MCF 10A (cell line): ENCODE results near the gene NECTIN3. TPM values are rescaled to one million over a fixed set of nuclear protein-coding genes. Genes with fewer than 3 reads are reported as not detected.

Source experiments
- BruUV-seq: library from RNA; stranded (reverse); fragments of 400-500 nt; replicated peaks from 2 replicates; lab custom pipeline; 2021; lab: Mats Ljungman, UMichigan
- CTCF ChIA-PET: fragments of 300-600 bp; sonication (Branson Sonifier 250); formaldehyde crosslinking; extraction: SDS; loops from one replicate; lab custom pipeline; 2021; ENCODE audit warnings: antibody characterized with exemption, inconsistent platforms; lab: Yijun Ruan, JAX
- POLR2A ChIA-PET: fragments of 300-600, 350-650 bp; sonication (Branson Sonifier 250); formaldehyde crosslinking; extraction: SDS; loops from one replicate; lab custom pipeline; 2020; ENCODE audit warnings: antibody characterized with exemption, inconsistent platforms; lab: Yijun Ruan, JAX
- DNase-seq: peaks from one replicate; pipeline ENCODE4 v3.0.0-alpha.2; 2018; ENCODE audit not compliant: unreplicated experiment
- H3K27ac Mint-ChIP-seq: one replicate; pipeline ENCODE4 v1.8.0; 2022; ENCODE audit warnings: mild to moderate bottlenecking, low read depth, mixed read lengths; ENCODE audit not compliant: unreplicated experiment
- H3K27me3 Mint-ChIP-seq: one replicate; pipeline ENCODE4 v1.8.0; 2022; ENCODE audit warnings: mixed read lengths; ENCODE audit not compliant: insufficient read depth, unreplicated experiment
- H3K36me3 Mint-ChIP-seq: one replicate; pipeline ENCODE4 v1.8.0; 2022; ENCODE audit warnings: mild to moderate bottlenecking, moderate library complexity, mixed read lengths; ENCODE audit not compliant: insufficient read depth, unreplicated experiment
- H3K4me1 Mint-ChIP-seq: one replicate; pipeline ENCODE4 v1.8.0; 2022; ENCODE audit warnings: mixed read lengths; ENCODE audit not compliant: insufficient read depth, unreplicated experiment
- H3K4me3 Mint-ChIP-seq: one replicate; pipeline ENCODE4 v1.8.0; 2022; ENCODE audit warnings: mild to moderate bottlenecking, moderate library complexity, mixed read lengths; ENCODE audit not compliant: unreplicated experiment
- H3K9me3 Mint-ChIP-seq: one replicate; pipeline ENCODE4 v1.8.0; 2022; ENCODE audit warnings: mixed read lengths; ENCODE audit not compliant: unreplicated experiment
- CTCF ChIP-seq: fragments of 200-600 bp; IDR thresholded peaks from one replicate; pipeline ENCODE4 v1.8.0; 2022; ENCODE audit warnings: antibody characterized with exemption, mild to moderate bottlenecking; ENCODE audit not compliant: unreplicated experiment
- intact Hi-C: fragments of 100-400 bp; cut with micrococcal nuclease; formaldehyde crosslinking; loops from 2 replicates; pipeline ENCODE4 v1.14.1; 2022
- total RNA-seq: library from RNA; stranded (reverse); gene quantifications from 2 replicates; pipeline ENCODE4 v1.2.3, GENCODE V29; 2022

Gene NECTIN3
- total RNA-seq, 1 experiment from 2014 or later, result 25.6 TPM

- no peak for TF ChIP-seq CTCF
- H3K9me3 Mint-ChIP-seq, result no peaks in the 10 kb centered on the region
- no peak for DNase-seq
- no peaks in the 10 kb centered on the region for H3K27me3 Mint-ChIP-seq
- no peak overlapping the region for H3K4me3 Mint-ChIP-seq
- H3K36me3 Mint-ChIP-seq, result no peaks in the 10 kb centered on the region
- H3K27ac Mint-ChIP-seq, result no peak overlapping the region
- intact Hi-C loops, result no loop called here
- CTCF ChIA-PET, result no interaction called here
- POLR2A ChIA-PET, result interaction anchor here (0.6 kb wide), 1 partner anchor 1280 kb away, joined by 4 read pairs; no protein-coding TSS in a partner anchor
- no TSS peak for BruUV-seq
- no peaks in the 10 kb centered on the region for H3K4me1 Mint-ChIP-seq
Measured at GRCh38 chr3:111215481-111215880, 143.9 kb downstream of the NECTIN3 start.

GRCh38 chr3:111218615-111219014, 147.0 kb downstream of the NECTIN3 start:
- intact Hi-C loops, result no loop called here
- H3K9me3 Mint-ChIP-seq, result no peaks in the 10 kb centered on the region
- BruUV-seq, result no TSS peak
- H3K36me3 Mint-ChIP-seq, result no peaks in the 10 kb centered on the region
- H3K27me3 Mint-ChIP-seq, result no peaks in the 10 kb centered on the region
- no peaks in the 10 kb centered on the region for H3K4me1 Mint-ChIP-seq
- TF ChIP-seq CTCF, result no peak
- ChIA-PET CTCF (no interaction called here), POLR2A (no interaction called here)
- H3K27ac Mint-ChIP-seq, result no peak overlapping the region
- H3K4me3 Mint-ChIP-seq, result no peak overlapping the region
- no peak for DNase-seq

GRCh38 chr3:111227216-111227615, 155.6 kb downstream of the NECTIN3 start:
- ChIA-PET POLR2A (no interaction called here), CTCF (no interaction called here)
- Mint-ChIP-seq H3K36me3 (no peaks in the 10 kb centered on the region), H3K27me3 (no peaks in the 10 kb centered on the region), H3K4me1 (peaks cover 10% of the 10 kb centered on the region), H3K27ac (peak overlapping the region; percentile 31), H3K4me3 (no peak overlapping the region), H3K9me3 (no peaks in the 10 kb centered on the region)
- intact Hi-C loops, result no loop called here
- no TSS peak for BruUV-seq
- no peak for TF ChIP-seq CTCF
- DNase-seq, result peak; percentile 53

- no peaks in the 10 kb centered on the region for H3K36me3 Mint-ChIP-seq
- intact Hi-C loops, result no loop called here
Measured at GRCh38 chr3:111229301-111229700, 157.7 kb downstream of the NECTIN3 start.

More at GRCh38 chr3:111229301-111229700, 157.7 kb downstream of the NECTIN3 start:
- Mint-ChIP-seq H3K27me3 (no peaks in the 10 kb centered on the region), H3K4me3 (no peak overlapping the region), H3K4me1 (peaks cover 10% of the 10 kb centered on the region), H3K9me3 (no peaks in the 10 kb centered on the region), H3K27ac (no peak overlapping the region)
- BruUV-seq, result no TSS peak
- TF ChIP-seq CTCF, result no peak
- ChIA-PET POLR2A (no interaction called here), CTCF (no interaction called here)
- DNase-seq, result no peak
